ENCODE results near the gene FAM161B.

- TF ChIP-seq CTCF (IDR thresholded peaks at IDR 0.05) (no peak), POLR2AphosphoS5 (IDR thresholded peaks at IDR 0.05) (no peak), POLR2A (IDR thresholded peaks at IDR 0.05; ENCODE audit: low read depth) (no peak), EP300 (IDR thresholded peaks at IDR 0.05) (no peak)
Observed at GRCh38 chr14:73895939-73896338, 54.0 kb downstream of the FAM161B start.
